NCI-H1105 treated with DMSO at 0.1 percent for 48 hours (cell line): ENCODE results near the gene EHD1.

Experiments
- DNase-seq: peaks from one replicate; lab custom pipeline; 2025; lab: John Stamatoyannopoulos, UW

The EHD1 gene

DNA sequence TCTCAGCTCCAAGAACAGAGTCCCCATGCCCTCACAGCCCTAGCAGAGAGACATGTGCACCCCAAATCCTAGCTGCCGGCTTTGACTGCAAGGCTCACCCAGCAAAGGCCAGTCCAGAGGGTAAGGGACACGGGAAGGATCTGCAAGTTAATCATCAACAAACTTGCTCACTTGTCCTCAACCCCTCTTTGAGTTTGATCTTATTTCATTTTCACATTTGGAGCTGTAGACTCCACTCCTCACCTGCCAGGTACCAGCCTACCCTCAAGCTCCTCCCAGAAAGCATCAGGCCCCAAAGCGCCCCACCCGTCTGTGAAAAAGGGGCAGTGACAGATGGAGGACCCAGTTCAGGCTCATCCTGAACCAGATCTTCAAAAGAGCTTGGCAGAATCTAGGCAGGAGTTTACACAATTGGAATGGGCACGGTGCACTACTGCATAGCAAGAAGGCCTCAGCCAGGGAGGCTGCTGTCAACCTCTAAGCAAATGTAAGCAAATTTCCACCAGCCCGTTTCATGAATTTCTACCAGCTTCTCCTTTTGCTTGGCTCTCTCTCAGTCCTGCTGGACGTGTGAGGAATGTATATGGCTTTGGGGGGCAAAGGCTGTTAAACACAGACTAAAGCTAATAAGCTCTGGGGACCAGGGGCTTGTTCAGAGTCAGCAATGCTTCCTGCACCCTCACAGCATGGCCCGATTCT is 5.5 kb downstream of the EHD1 start:
- DNase-seq, result no peak

DNA sequence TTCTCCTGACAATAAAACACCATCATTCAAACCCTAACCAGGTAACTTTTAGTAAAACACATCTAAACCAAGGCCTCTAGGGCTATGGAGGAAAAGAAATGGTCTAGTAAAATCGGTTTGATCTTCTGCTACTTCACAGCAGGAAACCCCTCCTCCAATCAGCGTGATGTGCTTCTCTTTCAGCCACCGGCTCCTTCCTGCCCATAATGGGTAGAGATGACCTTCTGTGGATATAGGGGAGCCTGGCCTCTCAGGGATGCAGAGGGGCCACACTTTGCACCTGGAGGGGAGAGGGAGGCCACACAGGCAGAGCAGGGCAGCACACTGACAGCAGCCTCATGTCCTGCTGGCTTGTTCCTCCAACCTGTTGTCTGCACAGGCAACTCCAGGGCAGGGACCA is 6.9 kb downstream of the EHD1 start:
- DNase-seq, result no peak

DNA sequence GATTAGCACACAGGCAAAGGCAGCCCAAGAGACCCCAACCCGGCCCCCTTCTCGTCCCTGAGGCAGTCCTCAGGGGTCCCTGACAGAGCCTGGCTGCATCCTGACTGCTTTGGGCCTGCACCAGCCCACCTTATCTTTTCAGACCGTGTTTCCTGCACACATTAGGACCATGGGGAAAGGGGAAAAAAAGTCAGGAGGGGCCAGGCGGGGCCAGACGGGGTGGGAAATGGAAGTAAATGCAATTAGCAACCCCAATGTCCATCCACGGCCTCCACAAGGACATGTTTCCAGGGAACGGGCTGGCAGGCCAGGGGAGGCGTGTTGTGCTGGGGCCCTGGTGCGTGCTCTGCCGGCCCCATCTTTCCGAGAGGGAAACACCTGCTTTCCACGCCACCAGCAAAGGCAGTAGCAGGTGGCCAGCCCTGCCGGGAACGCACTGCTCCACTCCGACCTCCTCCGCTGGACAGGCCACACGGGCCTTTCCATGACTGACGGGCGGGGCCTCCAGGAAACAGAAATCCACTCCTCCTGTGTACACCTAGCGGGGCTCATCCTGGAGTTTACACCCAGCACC is 7.4 kb downstream of the EHD1 start:
- DNase-seq, result no peak

GRCh38 chr11:64870176-64870892 is 8.1 kb downstream of the EHD1 start:
- no peak for DNase-seq

DNA sequence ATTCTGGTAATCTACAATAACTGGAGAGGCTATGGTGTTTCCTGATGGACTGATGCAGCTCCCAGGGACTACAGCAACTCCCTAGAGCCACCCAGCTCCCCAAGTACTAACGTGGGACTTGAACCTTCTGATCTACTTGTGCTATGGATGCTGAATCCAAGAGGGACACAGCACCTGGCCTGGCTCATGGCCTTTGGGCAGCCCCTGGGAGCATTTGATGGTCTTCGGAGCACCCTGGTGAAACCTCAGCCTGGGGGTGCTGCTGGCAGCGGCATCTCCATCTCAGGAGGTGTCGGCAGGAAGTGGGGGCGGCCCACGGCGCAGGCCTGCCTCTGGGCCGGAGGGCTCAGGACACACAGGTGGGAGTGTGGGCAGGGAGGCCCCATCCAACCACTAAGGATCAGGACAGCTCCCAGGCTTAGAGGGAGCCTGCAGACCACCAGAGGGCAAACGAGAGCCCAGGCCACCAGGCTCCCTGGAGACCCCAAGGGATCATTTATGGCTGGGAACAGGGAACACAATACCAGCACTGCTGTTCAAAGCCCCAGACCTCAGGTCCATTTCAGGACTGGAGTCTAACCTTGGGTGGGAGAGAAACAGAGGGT is 8.7 kb downstream of the EHD1 start:
- DNase-seq, result no peak

- DNase-seq, result no peak
These were observed 9.4 kb downstream of the EHD1 start for GRCh38 chr11:64868904-64869570.

- no peak for DNase-seq
These were observed 10.5 kb downstream of the EHD1 start for GRCh38 chr11:64867748-64868462.

- no peak for DNase-seq
These were observed 12.3 kb downstream of the EHD1 start for GRCh38 chr11:64866173-64866491.

GRCh38 chr11:64865286-64866172 is 12.9 kb downstream of the EHD1 start:
- no peak for DNase-seq

- no peak for DNase-seq
These were observed 13.7 kb downstream of the EHD1 start for GRCh38 chr11:64864473-64865285.

GRCh38 chr11:64864135-64864472 is 14.3 kb downstream of the EHD1 start:
- no peak for DNase-seq

DNA sequence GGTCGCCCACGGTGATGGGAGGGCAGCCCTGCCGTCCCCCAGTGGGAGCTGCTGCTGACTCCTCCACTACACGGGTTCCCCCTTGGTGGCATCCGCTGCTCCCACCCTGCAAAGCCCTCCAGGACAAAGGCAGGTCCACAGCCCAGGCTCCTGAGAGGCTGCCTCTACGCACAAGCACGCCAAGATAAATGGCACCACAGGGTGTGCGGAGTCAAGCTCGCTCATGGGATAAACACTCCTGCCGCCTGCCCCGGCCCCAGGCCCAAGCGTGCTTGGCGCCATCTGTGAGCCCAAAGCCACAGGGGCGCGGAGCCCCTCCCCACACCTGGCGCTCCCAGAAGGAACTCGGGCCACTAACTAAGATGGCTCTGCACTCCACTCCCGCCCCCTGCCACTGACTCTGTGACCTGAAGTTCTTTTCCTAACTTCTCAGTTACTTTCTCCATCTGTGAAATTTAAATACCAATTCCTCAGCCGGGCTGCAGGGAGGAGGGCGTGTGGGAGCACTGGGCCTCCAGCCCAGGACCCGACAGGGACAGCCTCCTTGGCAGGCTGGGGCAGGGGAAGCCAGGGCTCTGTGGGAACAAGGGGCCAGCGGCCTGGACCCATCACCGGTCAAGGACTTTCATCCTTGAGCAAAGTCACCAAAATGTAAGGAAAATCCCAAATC is 14.9 kb downstream of the EHD1 start:
- DNase-seq, result no peak

DNA sequence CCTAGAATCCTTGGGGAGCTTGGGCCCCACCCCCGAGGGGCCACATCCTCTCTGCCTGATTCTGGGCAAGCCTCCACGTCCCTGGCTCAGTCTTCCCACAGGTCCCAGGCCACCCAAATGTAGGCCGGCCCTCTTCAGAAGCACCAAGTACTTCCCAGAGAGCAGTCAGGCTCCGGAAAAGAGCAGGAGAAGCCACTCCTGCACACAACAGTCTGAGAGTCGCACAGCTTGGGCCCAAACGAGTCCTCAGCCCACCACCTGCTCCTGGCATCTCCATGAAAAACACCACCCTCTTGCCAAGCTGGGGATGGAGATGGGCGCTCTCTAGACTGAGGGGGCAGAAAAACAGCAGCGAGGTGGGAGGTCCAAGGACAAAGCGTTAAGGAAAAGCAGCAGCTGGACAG is 15.4 kb downstream of the EHD1 start:
- no peak for DNase-seq

DNA sequence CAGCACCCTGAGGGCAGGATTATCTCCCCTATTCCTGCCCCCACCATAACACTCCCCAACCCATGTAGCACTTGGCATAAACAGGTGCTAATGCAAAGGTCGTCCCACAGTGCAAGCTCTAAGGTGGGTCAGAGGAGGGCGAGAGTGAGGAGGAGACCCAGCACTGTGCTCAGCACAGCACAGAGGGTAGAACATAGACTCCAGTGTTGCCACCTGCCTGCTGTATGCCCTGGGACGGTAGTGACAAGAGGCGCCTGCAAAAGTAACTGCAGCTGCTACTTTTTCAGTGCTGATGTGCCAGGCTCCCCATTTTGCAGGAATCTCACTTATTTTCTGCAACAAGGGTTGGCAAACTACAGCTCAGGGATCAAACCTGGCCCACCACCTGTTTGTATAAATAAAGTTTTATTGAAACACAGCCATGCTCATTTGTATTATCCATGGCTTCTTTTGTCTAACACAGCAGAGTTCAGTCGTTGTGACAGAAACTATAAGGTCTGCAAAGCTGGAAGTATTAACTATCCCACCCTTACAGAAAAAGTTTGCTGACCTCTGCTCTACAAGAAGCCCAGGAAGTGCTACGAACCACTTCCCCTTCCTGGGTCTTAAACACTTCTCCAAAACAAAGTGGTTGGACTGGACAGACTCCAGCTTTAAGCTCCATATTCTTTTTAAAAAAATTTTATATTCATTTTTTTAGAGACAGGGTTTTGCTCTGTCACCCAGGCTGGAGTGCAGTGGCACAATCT is 17.0 kb downstream of the EHD1 start:
- no peak for DNase-seq

DNA sequence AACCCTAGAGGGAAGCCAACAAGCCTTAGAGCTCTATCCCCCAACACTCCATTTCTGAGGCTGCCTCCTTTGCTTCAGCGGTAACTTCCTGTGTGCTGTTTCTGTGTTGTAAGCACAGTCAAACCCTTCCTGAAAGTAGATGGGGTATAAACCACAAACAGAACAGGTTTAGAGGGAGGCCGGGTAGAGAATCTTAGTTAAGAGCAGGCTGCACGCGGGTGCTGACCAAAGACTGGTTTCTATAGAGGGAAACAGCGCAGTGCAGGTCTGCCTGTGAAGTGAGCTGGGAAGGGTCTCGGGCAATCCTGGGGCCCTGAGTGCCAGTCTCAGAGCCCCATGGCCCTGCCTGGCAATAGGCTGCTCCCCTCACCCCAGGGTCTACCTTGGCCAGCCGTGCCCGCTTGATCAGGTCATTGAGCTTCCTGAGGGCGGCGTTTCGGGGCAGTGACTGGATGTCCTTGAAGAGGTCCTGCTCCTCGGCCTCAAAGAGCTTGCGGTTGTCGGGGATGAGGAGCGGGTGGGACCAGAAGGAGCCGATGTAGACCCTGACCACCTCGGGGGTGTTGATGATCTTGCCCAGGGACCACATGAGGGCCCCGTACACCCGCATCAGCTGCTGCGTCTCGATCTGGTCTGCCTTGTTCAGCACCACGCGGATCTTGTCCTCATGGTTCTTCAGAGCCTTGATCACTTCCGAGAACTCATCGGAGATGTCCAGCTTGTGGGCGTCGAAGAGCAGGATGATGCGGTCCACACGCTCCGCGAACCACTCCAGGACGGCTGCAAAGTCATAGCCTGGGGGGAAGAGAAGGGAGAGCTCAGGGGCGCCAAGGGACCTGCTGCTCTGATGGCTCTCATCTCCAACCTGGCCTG is 18.6 kb downstream of the EHD1 start:
- DNase-seq, result no peak

GRCh38 chr11:64858467-64859263 is 19.8 kb downstream of the EHD1 start:
- DNase-seq, result no peak

GRCh38 chr11:64857485-64857884 is 20.9 kb downstream of the EHD1 start:
- no peak for DNase-seq
